GM19351 (cell line): Measurements from ENCODE around the gene TRERF1.

Experiments used
- ATAC-seq: cut with Tn5 transposase; IDR thresholded peaks from one replicate; pipeline ENCODE4 v1.9.1; 2021; ENCODE audit warnings: mild to moderate bottlenecking, moderate library complexity; ENCODE audit not compliant: unreplicated experiment

Gene TRERF1

GRCh38 chr6:42176981-42177380 lies 274.7 kb downstream of the TRERF1 start:
- no peak for ATAC-seq

GRCh38 chr6:42175860-42176259 lies 275.9 kb downstream of the TRERF1 start:
- ATAC-seq = no peak
